ENCODE results near the gene GPBP1.

DNA sequence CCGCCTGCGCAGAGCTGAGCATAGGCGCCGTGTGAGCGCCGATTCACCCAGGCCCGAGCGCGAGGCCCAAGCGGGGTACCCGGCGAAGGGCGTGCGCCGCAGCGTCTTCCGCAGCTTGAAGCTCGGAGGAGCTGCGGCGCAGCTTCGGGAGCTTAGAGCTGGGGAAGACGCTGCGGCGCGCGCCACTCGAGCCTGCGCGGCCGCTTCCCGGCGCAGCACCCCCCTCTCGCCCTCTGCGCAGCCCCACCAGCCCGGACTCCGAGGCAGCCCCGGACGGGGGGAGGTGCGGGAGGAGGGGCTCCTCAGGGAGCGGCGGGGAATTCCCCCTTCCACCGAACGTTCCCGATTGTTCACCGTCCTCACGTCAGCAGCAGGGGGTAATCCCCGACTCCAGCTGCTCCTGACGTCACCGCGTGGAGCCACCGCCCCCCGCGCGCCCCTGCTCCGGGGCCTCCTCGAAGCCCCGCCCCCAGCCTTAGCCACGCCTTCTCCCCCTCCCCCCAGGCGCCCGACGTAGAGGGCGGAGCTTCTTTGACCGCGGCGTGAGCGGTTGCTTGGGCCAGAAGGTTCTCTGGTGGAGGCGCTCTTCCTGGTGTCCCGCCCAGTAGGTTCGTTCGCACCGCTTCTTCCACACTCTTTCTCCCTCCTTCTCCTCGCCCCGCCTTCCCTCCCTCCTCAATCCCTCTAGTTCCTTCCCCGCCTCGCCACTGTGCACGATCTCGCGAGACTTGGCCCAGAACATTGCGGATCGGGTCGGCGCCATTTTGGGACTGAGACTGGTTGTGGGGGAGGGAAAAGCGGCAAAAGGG, at the start of gene GPBP1:
- TF ChIP-seq, protein P1, sequence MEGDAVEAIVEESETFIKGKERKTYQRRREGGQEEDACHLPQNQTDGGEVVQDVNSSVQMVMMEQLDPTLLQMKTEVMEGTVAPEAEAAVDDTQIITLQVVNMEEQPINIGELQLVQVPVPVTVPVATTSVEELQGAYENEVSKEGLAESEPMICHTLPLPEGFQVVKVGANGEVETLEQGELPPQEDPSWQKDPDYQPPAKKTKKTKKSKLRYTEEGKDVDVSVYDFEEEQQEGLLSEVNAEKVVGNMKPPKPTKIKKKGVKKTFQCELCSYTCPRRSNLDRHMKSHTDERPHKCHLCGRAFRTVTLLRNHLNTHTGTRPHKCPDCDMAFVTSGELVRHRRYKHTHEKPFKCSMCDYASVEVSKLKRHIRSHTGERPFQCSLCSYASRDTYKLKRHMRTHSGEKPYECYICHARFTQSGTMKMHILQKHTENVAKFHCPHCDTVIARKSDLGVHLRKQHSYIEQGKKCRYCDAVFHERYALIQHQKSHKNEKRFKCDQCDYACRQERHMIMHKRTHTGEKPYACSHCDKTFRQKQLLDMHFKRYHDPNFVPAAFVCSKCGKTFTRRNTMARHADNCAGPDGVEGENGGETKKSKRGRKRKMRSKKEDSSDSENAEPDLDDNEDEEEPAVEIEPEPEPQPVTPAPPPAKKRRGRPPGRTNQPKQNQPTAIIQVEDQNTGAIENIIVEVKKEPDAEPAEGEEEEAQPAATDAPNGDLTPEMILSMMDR (IDR thresholded peaks at IDR 0.05; ENCODE audit: low read depth, low read length, poor library complexity, severe bottlenecking), result no peak
- TF ChIP-seq EZH2phosphoT487 (IDR thresholded peaks at IDR 0.05; ENCODE audit: borderline replicate concordance, low read length), result no peak
